ENCODE data around the gene DAD1. TPM values are rescaled to one million over a fixed set of nuclear protein-coding genes. Genes with fewer than 3 reads are reported as not detected.

The DAD1 gene
- total and polyA plus RNA-seq, 2 of the 8 experiments (the other 6 are each of a cell fraction or from before 2014, with no cell fraction given), result 131 to 440 TPM

- no peak for TF ChIP-seq CTCF (IDR thresholded peaks at IDR 0.05; ENCODE audit: control extremely low read depth in 1 of 3, insufficient read depth in 1 of 3, low read depth in 1 of 3, low read length in 3 of 3)
Observed at GRCh38 chr14:22567437-22567836, 21.6 kb downstream of the DAD1 start (continued).
